Measurements from ENCODE around the gene TRIM32.

TRIM32 gene

GRCh38 chr9:116687074-116687753, at the start of gene TRIM32:
TSS of gene TRIM32 (plus strand) at chr9:116687305. CDS start at chr9:116697743, 10,438 bp downstream.
- H3K27ac ChIP-seq, result peak within 1 kb of the TSS; percentile 13
- peak; percentile 10 for DNase-seq (ENCODE audit: low read depth, low spot score)

DNA sequence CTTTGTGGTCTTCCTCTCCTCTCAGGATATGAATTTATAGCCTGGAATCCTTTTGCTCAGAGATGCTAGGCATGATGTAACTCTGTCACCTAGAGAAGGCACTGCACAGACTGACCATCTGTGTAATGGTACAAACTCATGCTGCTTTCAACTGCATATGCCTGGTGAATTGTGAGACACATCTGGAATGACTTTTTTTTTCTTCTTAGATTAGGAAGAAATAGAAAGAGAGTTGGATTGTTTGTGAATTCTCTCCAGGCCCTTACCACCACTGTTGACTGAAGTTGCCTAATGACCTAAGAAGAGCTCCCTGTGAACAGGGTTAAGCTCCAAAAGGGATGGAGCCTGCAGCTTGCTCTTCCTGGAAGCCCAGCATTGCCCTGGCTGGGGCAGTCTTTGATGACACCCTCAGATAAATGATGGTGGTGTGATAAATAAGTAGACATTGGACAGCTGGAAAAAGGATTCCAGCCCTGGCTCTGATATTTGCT, 47.8 kb upstream of the TRIM32 start:
- DNase-seq (ENCODE audit: low read depth, low spot score), result no peak
- no peak overlapping the region for H3K27ac ChIP-seq

GRCh38 chr9:116641292-116642059, 45.6 kb upstream of the TRIM32 start:
- no peak overlapping the region for H3K27ac ChIP-seq
- DNase-seq (ENCODE audit: low read depth, low spot score), result no peak

DNA sequence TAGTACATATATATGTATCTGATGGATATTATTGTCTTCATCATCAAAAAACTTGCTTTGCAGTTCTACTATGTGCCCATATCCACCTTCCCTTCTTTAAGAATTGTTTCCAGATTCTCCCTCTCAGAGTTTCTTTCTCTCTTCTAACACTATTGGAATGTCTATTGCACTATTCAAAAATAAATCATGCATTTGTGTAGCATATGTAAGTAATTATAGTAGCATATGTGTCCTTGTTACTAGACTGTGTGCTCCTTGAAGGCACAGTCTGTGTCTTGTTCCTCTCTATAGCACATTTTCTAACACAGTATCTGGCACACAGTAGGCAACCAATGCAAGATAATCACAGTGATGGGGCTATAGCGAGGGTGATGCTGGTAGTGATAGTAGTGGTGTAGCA, 43.4 kb upstream of the TRIM32 start:
- H3K27ac ChIP-seq, result no peak overlapping the region
- DNase-seq (ENCODE audit: low read depth, low spot score), result no peak

GRCh38 chr9:116644091-116644688, 42.9 kb upstream of the TRIM32 start:
- no peak for DNase-seq (ENCODE audit: low read depth, low spot score)

DNA sequence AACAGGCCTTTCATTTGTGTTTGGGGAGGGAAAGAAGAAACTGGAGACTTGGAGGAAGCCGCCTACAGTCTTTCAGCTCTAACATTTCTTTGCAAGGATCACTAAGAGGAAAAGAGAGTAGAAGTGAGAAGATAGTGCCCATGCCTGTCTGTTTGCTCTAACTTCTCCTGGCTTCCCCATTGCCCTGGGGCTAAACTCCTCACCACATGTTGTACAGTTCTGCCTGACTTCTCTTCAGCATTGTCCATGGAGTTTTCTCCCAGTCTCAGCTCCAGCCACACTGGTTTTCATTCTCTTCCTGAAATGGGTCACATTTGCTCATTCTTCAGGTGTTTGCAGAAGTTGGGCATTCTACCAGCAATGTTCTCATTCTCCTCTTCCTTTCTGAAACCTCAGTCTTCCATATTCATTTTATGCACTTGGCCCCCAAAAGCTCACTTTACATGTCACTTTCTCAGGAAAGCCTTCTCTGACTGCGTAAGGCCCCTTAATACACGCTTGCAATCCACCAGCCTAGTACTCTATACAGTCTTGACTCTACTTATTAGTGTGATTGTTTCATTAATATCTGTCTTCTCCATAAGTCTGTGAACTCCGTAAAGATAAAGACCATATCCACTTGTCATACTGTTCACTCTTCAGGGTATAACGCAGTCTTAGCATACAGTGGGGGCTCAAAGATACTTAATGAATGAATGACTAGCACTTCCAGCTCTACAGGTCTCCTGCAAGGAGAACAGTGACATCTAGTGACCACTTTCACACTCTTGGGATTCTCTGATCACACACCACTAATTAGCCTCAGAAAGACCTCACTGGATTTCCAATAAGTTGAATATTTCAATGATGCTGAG, 40.2 kb upstream of the TRIM32 start:
- no peak for DNase-seq (ENCODE audit: low read depth, low spot score)
- no peak overlapping the region for H3K27ac ChIP-seq

More at GRCh38 chr9:116644091-116644688, 42.9 kb upstream of the TRIM32 start:
- H3K27ac ChIP-seq, result no peak overlapping the region

GRCh38 chr9:116647515-116647809, 39.6 kb upstream of the TRIM32 start:
- DNase-seq (ENCODE audit: low read depth, low spot score), result no peak

GRCh38 chr9:116653348-116654058, 33.6 kb upstream of the TRIM32 start:
- no peak overlapping the region for H3K27ac ChIP-seq
- no peak for DNase-seq (ENCODE audit: low read depth, low spot score)

More at GRCh38 chr9:116647515-116647809, 39.6 kb upstream of the TRIM32 start:
- no peak overlapping the region for H3K27ac ChIP-seq

DNA sequence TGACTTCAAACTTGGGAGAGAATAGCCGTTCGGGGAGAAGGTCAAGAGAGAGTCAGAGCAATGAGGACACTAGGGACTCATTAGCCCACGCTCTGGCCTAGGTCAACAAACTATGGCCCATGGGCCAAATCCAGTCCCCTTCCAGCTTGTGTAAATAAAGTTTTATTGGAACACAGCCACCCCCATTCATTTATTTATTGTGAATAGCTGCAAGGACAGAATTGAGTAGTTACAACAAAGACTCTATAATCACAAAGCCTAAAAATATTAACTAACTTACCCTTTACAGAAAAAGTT, 33.1 kb upstream of the TRIM32 start:
- DNase-seq (ENCODE audit: low read depth, low spot score), result no peak
- H3K27ac ChIP-seq, result no peak overlapping the region

- H3K27ac ChIP-seq, result no peak overlapping the region
- DNase-seq (ENCODE audit: low read depth, low spot score), result no peak
Measured at GRCh38 chr9:116656501-116656971, 30.6 kb upstream of the TRIM32 start.

GRCh38 chr9:116656977-116657376, 30.1 kb upstream of the TRIM32 start:
- H3K27ac ChIP-seq, result no peak overlapping the region
- DNase-seq (ENCODE audit: low read depth, low spot score), result no peak

- H3K27ac ChIP-seq, result no peak overlapping the region
- DNase-seq (ENCODE audit: low read depth, low spot score), result no peak
Measured at GRCh38 chr9:116658265-116658664, 28.8 kb upstream of the TRIM32 start.

DNA sequence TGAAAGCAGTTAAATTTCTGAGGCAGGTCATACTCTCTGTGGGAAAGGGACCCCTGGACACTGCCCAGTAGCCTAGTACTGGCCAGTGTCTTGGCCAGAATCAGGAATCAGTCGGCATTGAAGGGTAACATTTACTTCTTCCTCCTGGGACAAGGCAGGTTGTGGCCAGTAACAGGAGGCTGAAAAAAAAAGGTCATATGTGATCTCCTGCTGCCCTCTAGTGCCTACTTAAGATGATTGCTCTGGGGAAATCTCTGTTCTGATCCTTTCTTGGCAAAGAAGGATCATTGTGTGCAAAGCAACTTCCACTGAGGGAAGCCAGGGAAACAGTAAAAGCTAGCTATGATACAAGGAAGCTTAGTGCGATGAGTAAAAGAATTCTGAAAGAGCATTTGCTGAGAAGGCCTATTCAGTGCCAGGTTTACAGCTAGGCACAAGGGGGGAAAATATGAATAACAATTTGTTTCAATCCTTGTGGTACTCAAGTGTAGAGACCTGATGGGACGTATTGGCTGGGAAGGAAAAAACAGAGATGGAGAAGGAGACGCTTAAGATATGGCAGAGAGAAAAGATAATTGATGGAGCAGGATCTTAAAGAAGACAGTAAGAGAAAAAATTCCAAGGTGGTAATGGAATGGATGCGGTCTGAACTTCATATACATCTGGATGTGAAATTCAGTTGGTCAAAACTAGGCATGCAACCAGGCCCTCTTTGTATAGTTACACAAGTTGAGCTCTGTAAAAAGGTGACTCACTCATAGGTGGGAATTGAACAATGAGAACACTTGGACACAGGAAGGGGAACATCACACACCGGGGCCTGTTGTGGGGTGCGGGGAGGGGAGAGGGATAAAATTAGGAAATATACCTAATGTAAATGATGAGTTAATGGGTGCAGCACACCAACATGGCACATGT, 25.8 kb upstream of the TRIM32 start:
- peak overlapping the region; percentile 23 for H3K27ac ChIP-seq
- DNase-seq (ENCODE audit: low read depth, low spot score), result peak; percentile 31

GRCh38 chr9:116662646-116663310, 24.3 kb upstream of the TRIM32 start:
- H3K27ac ChIP-seq, result no peak overlapping the region
- no peak for DNase-seq (ENCODE audit: low read depth, low spot score)

GRCh38 chr9:116663581-116663980, 23.5 kb upstream of the TRIM32 start:
- H3K27ac ChIP-seq, result no peak overlapping the region
- DNase-seq (ENCODE audit: low read depth, low spot score), result no peak

DNA sequence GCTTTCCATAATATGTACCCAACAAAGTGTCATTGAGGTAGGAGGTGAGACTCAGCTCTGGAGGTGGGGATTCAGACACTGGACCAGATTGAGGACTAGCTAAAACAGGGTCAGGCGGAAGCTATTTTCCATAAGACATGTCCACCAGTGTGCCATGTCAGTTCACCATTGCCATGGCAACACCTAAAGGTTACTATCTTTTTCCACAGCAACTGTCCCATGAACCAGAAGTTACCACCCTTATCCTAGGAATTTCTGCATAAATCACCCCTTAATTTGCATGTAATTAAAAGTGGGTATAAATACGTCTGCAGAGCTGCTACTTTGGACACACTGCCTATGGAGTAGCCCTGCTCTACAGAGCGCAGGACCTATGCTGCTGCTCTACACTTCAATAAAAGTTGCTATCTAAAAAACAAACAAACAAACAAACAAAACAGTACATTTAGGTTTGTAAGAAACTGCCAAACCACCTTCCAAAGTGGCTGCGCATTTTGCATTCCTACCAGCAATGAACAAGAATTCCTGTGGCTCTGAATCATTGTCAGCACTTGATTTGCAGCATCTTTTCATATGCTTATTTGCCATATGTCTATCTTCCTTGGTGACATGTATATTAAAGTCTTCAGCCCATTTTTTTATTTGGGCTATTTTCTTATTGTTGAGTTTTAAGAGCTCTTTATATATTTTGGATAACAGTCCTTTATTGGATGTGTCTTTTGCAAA, 18.0 kb upstream of the TRIM32 start:
- no peak for DNase-seq (ENCODE audit: low read depth, low spot score)
- H3K27ac ChIP-seq, result no peak overlapping the region

- no peak overlapping the region for H3K27ac ChIP-seq
- DNase-seq (ENCODE audit: low read depth, low spot score), result no peak
Measured at GRCh38 chr9:116671605-116672004, 15.5 kb upstream of the TRIM32 start.

- DNase-seq (ENCODE audit: low read depth, low spot score), result no peak
- H3K27ac ChIP-seq, result no peak overlapping the region
Measured at GRCh38 chr9:116673375-116673774, 13.7 kb upstream of the TRIM32 start.

Measured in epithelial cell of prostate (primary cell).